Mammary epithelial cell (primary cell): ENCODE measurements around the gene RNF180.

Experiments
- CTCF ChIP-seq, 2 donors: IDR thresholded peaks in 1 of 2; conservative IDR thresholded peaks in 1 of 2; 2 replicates each; pipeline ENCODE4 v1.5.1; 2011 to 2012; ENCODE audit warnings: inconsistent platforms in 2 of 2, low read length in 2 of 2, mild to moderate bottlenecking in 2 of 2, control low read depth in 1 of 2, low read depth in 1 of 2; ENCODE audit not compliant: insufficient read depth in 1 of 2; ENCODE audit errors: extremely low read depth in 1 of 2
- EZH2 ChIP-seq: IDR thresholded peaks from 2 replicates; pipeline ENCODE4 v1.6.1; 2012; ENCODE audit warnings: low read length, inconsistent platforms, borderline replicate concordance

GRCh38 chr5:64183956-64184355 lies 18.3 kb downstream of the RNF180 start:
- TF ChIP-seq CTCF (conservative IDR thresholded peaks at IDR 0.05 in 1 of 2, IDR thresholded peaks at IDR 0.05 in 1 of 2; ENCODE audit: extremely low read depth in 1 of 2, insufficient read depth in 1 of 2, low read depth in 1 of 2, low read length in 2 of 2) (no peak), EZH2 (no peak)
